Caki2 (cell line): Measurements from ENCODE around the gene CBLB. TPM values are rescaled to one million over a fixed set of nuclear protein-coding genes. Genes with fewer than 3 reads are reported as not detected.

Experiments used
- DNase-seq: peaks from one replicate; pipeline ENCODE4 v3.0.0-alpha.2; 2015; ENCODE audit warnings: low read depth
- in situ Hi-C: cut with HindIII; loops from 2 replicates; pipeline ENCODE4 v1.10.0; 2016; ENCODE audit warnings: low sequenced_read_pairs, low pct_unique_long_range_greater_than_20kb, mixed read lengths
- total RNA-seq: library from RNA; depleted of rRNA; stranded (reverse); fragments of >200 nt; shearing (Covaris generic); gene quantifications from 2 replicates; pipeline ENCODE4 v1.2.3, GENCODE V29; 2014; ENCODE audit warnings: low replicate concordance

The CBLB gene
- total RNA-seq, 1 experiment from 2014 or later: 3.7 TPM

GRCh38 chr3:105622169-105622568, 246.6 kb downstream of the CBLB start:
- DNase-seq: no peak
- in situ Hi-C loops: no loop called here

GRCh38 chr3:105620236-105620635, 248.6 kb downstream of the CBLB start:
- no peak for DNase-seq
- in situ Hi-C loops: no loop called here

GRCh38 chr3:105619651-105620050, 249.2 kb downstream of the CBLB start:
- no peak for DNase-seq
- in situ Hi-C loops: no loop called here

DNA sequence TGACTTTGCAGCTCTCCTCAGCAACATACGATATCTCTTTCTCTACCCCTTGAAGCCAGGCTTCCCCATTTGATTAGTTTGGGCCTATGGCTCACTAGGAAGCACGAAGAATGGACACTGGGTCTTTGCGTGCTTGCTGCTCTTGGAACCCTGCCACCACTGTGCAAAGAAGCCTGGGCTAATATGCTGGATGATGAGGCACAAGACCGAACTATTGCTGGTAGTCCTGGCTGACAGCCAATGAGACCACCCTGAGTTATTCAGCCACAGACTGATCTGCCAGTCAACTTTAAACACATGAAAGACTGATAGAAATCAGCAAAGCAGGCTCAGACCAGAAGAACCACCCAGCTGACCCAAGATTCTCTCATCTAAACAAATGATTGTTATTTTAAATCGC, 250.3 kb downstream of the CBLB start:
- no peak for DNase-seq
- in situ Hi-C loops: no loop called here

GRCh38 chr3:105616374-105617121, 252.3 kb downstream of the CBLB start:
- in situ Hi-C loops: no loop called here
- DNase-seq: no peak

GRCh38 chr3:105615814-105616213, 253.0 kb downstream of the CBLB start:
- in situ Hi-C loops: no loop called here
- DNase-seq: no peak

GRCh38 chr3:105614288-105615030, 254.4 kb downstream of the CBLB start:
- in situ Hi-C loops: no loop called here
- DNase-seq: no peak

DNA sequence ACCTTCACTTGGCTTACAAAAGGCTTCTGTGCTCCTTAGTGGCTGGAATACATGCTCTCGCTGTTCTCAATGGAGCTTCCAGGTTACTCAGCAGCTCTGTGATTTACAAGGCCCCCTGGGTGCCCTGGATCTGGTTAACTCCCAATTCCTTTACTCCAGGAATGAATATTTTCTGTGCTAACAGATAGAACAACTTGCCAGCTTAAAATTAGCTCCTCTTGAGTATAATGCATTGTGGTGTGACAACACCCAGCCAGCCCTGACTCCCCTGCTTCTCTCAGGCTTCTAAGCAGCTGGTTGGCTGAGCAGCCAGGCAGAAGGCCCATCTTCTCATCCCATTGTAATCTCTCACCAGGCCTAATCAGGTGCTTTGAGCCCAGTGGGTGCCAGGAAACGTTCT, 255.7 kb downstream of the CBLB start:
- in situ Hi-C loops: no loop called here
- no peak for DNase-seq

DNA sequence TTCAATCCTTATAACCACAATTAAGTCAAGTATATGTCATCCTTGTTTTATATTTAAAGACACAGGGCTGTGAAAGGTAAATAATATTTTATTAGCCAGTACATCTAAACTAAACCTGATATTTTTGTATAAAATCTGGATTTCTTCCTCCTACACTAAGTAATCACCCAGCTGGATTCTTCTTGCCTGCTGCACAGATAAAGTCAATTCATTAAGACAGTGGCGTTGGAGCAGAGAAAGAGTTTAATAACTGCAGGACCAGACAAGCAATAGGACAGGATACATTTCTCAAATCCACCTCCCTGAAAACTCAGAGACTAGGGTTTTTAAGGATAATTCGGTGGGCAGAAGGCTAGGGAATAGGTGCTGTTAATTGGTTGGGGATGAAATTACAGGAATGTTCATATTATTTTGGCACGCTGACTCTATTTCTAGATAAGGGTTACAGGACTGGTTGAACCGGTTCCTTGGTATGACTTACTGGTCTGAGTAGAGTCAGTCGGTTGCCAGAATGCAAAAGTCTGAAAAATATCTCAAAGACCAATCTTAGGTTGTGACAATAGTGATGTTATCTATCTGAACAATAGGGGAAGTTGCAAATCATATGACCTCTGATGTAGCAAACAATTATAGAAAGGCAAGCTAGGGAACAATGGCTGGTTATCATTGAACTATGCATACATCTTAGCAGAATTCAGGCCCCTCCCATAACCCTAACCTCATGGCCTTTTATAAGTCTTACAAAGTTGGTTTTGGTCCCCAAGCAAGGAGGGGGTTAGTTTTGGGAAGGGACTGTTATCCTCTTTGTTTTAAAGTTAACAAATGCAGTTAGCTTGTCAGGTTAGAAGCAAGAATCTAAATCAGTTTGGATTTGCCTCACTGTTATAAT, 257.3 kb downstream of the CBLB start:
- in situ Hi-C loops: no loop called here
- no peak for DNase-seq

GRCh38 chr3:105610473-105610872, 258.3 kb downstream of the CBLB start:
- in situ Hi-C loops: no loop called here
- DNase-seq: no peak

DNA sequence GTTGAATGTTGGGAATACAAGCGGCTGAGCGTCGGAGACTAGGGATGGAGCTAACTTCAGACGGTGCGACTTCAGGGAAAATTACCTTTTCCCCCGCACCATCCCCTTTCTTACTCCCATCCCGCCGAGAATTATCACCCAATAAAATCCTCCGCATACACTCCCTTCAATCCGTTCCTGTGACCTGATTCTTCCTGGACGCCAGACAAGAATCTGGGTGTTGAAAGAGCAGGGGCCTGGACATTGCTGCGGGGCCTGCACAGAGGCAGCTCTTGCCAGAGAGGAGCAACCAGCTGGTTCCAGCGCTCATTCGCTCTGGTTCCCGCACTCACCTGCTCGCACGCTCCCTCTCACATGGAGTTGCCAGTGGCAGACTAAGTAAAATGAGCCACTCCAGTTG, 260.2 kb downstream of the CBLB start:
- DNase-seq: no peak

DNA sequence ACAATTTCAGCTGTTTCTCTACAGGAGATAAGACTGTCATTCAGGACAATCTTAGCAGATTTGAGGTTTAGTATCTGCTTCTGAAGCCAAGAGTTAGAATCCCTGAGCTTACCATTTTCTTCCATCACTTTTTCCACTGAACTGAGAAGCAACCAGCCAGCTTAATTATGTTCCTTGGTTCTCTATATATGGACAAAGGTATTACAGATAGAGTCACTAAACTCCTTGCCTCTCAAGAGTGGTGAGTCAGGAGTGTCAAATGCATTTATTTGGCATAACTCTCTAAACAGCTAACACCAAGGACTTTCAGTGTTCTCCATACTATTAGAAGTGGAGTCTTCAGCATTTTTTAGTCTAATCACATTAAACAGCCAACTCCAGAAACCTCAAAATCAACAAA, 262.8 kb downstream of the CBLB start:
- in situ Hi-C loops: no loop called here
- no peak for DNase-seq

More for the DNA sequence above, 260.2 kb downstream of the CBLB start:
- in situ Hi-C loops: no loop called here
